T-helper 17 cell (primary cell): ENCODE data around the gene GDNF. TPM values are rescaled to one million over a fixed set of nuclear protein-coding genes. Genes with fewer than 3 reads are reported as not detected.

Experiments
- ATAC-seq: fragments of 150-1000 bp; cut with Tn5 transposase; 2 replicates; pipeline ENCODE4 v1.10.0; 2021; ENCODE audit warnings: mild to moderate bottlenecking, moderate library complexity
- DNase-seq, 3 donors: peaks; one replicate each; pipeline versions ENCODE4 v3.0.0 to v3.0.0-alpha.2; 2020 to 2021
- H3K9me3 ChIP-seq: one replicate; pipeline ENCODE4 v1.7.0; 2013; ENCODE audit warnings: low read length, mild to moderate bottlenecking; ENCODE audit not compliant: control insufficient read depth, poor library complexity, severe bottlenecking
- H3K27ac Mint-ChIP-seq: one replicate; pipeline ENCODE4 v1.8.0; 2022; ENCODE audit warnings: mild to moderate bottlenecking, moderate library complexity, mixed read lengths
- H3K27me3 Mint-ChIP-seq: one replicate; pipeline ENCODE4 v1.8.0; 2022; ENCODE audit warnings: mixed read lengths
- H3K36me3 Mint-ChIP-seq: one replicate; pipeline ENCODE4 v1.8.0; 2022; ENCODE audit warnings: low read depth, mixed read lengths
- H3K4me1 Mint-ChIP-seq: one replicate; pipeline ENCODE4 v1.8.0; 2022; ENCODE audit warnings: mild to moderate bottlenecking, mixed read lengths
- H3K4me3 Mint-ChIP-seq: one replicate; pipeline ENCODE4 v1.8.0; 2022; ENCODE audit warnings: mild to moderate bottlenecking, moderate library complexity, mixed read lengths
- total RNA-seq, 4 donors: library from RNA in 2 of 4; stranded (reverse) in 2 of 4; gene quantifications; one replicate each; pipeline ENCODE4 v1.2.3 and lab custom pipeline; 2022 to 2026

GDNF gene
- total RNA-seq, 2 donors from 2014 or later, result not detected

DNA sequence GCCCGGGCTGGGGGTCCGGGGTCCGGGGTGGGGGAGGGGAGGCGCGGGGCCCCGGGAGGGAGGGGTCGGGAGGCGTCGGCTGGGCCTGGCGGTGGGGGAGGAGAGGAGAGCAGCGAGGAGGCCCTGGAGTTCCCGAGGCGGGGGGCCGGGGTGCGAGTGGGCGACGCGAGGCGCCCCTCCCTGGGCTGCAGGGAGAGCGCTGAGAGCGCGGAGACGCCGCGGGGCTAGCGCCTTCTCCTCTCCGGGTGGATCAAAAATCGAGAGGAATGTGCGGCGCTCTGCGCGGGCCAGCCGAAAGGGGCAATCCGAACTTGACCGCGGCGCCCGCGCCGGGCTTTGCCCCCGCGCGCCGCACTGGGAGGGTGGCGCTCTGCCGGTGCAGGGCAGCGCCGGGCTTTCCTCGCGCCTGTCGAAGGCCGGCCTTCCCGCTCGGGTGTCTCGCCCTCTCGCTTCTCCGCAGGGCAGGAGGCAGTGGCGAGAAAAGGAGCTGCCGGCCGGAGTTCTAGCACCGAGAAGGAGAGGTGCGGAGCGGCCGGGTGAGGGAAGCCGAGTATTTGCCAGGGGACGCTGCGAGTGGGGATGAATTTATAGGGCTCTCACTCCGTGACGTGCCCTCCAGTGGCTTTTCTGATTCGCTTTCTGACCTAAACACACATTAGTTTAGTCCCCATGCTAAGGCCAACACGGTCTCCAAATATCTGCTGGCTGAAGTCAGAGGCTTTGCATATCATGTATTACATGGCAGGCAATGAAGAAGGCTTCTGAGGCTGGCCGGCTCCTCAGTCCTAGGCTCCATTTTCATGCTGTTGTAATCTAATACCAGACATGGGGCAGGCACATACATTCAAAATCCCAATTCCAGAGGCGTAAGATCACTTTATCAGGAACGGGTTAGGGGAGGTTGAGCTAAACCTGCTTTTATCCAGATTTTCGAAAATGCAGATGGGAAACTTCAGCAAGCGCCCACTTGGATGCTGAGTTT, 503 bp upstream of the GDNF start:
- peaks cover 71% of the 10 kb centered on the region for H3K27me3 Mint-ChIP-seq
- H3K4me3 Mint-ChIP-seq, result peak overlapping the region; percentile 49
- no peaks in the 10 kb centered on the region for H3K36me3 Mint-ChIP-seq
- H3K27ac Mint-ChIP-seq, result no peak overlapping the region
- peaks cover 10% of the 10 kb centered on the region for H3K4me1 Mint-ChIP-seq
- no peak for ATAC-seq
- no peak for DNase-seq
- no peaks in the 10 kb centered on the region for H3K9me3 ChIP-seq

GRCh38 chr5:37838933-37839341, 904 bp downstream of the GDNF start:
- H3K27me3 Mint-ChIP-seq, result peaks cover 77% of the 10 kb centered on the region
- no peak overlapping the region for H3K27ac Mint-ChIP-seq
- peaks cover 2% of the 10 kb centered on the region for H3K36me3 Mint-ChIP-seq
- no peaks in the 10 kb centered on the region for H3K9me3 ChIP-seq
- no peak overlapping the region for H3K4me3 Mint-ChIP-seq
- no peak for ATAC-seq
- H3K4me1 Mint-ChIP-seq, result peaks cover 12% of the 10 kb centered on the region
- DNase-seq, result no peak

DNA sequence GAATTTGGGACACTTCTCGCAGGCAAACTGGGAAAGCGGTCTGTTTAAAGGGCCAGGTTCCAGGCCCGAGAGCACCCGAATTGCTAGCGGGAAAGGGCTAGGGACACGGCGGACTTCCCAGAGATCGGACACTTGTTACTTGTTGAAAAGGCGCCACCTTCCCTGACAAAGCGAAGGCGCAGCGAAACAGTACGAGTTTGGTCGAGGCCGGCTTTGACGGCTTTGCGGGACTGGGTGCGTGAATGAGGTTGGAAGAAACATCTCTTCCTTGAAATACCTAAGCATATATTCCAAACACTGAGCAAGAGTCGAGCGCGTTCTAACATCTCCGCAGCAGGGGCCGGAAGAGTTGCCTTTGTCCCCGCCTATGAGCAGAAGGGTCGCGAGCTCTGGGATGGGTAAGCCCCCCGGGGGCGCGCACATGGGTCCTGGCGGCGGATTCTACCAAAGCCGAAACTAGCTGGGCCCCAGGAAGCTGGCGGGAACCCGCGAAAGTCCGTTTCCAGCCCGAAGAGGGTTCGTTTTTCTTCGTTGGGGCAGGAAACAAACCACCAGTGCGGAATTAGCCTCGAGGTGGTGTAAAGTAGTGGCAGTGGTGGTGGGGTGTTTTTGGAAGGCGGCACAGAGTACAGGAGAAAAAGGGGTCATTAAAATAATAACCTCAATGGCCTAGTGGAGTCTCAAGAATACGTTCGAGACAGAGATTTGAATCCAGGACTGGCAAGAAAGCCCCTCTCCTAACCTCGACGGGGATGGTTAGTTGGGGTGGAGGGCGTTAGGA, 1.5 kb downstream of the GDNF start:
- ATAC-seq (no peak), DNase-seq (no peak)
- no peaks in the 10 kb centered on the region for H3K9me3 ChIP-seq
- Mint-ChIP-seq H3K27me3 (peaks cover 77% of the 10 kb centered on the region), H3K36me3 (peaks cover 2% of the 10 kb centered on the region), H3K27ac (no peak overlapping the region), H3K4me3 (peak overlapping the region; percentile 85), H3K4me1 (peaks cover 12% of the 10 kb centered on the region)

DNA sequence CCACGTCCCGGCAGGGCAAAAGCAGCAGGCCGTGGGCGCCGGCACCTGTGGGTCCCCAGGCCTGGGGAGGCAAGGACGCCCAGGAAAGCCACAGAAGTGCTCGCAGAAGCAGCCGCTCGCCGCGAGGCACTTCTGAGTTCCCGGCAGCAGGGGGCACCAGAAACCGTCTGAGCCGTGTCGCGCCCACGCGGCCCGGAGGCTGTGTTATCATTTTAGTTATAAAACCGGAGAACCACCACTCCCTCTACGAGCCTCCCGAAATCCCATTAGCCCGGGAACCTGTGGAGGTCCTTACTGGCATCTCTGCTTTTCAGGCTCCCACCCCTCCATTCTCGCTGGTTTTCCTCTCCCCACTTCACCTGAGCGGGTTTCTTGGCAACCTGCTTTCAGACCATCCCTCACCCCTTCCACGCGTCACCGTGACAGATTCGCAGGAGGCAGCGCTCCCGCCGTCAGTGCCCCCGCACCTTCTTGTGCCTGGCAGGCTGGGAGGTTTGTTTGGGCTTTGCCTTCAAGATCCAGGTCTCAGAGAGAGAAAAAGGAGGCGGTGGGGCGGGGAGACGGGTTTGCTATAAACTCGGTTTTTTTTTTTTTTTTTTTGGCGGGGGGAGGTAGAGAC, 2.3 kb downstream of the GDNF start:
- peaks cover 83% of the 10 kb centered on the region for H3K27me3 Mint-ChIP-seq
- no peaks in the 10 kb centered on the region for H3K9me3 ChIP-seq
- ATAC-seq, result peak; percentile 32
- peak in 1 of 3 donors; percentile 11 for DNase-seq
- H3K4me3 Mint-ChIP-seq, result peak overlapping the region; percentile 85
- no peak overlapping the region for H3K27ac Mint-ChIP-seq
- peaks cover 12% of the 10 kb centered on the region for H3K4me1 Mint-ChIP-seq
- peaks cover 2% of the 10 kb centered on the region for H3K36me3 Mint-ChIP-seq

DNA sequence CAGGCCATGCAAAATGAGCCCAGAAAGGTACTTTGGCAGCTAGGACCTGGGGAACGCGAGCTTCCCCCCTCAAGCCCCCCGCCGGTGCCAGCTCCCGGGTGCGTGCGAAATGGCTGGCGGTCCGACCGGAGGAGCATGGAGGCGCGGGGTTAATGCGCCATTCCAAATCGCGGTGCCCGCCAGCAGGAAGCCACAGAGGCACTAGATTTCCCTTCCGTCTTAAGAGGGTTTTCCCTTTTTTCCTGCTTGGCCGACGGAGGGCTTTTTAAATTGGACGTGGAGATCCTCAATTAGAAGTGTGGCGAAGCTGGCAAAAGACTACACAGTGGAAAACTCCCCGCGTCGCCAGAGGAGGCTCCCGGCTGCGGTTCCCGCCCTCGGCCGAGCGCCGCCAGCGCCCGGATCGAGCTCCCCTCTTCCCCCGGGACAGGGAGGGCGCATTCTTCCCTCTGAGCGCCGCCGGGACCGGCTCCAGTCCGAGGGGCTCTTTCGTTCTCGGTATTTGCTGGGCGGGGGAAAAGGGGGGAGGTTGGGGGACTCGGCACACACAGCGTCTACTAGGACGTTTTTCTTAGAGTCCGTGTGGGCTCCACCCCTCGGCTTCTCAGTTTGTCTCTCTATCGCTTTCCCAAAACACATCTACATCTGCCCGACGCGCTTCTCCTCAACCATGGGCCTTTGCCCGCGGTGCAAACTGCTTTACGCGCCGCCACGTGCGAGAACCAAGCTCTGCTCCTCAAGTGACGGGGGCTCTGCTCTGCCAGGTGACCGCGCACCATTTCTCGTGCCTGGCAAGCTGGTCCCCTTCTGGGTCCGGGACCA, 3.0 kb downstream of the GDNF start:
- Mint-ChIP-seq H3K4me3 (peak overlapping the region; percentile 85), H3K36me3 (peaks cover 2% of the 10 kb centered on the region), H3K27me3 (peaks cover 83% of the 10 kb centered on the region), H3K27ac (no peak overlapping the region), H3K4me1 (peaks cover 12% of the 10 kb centered on the region)
- no peaks in the 10 kb centered on the region for H3K9me3 ChIP-seq
- no peak for ATAC-seq
- no peak for DNase-seq

- no peak for DNase-seq
These were observed 3.6 kb downstream of the GDNF start for GRCh38 chr5:37836235-37836591.

DNA sequence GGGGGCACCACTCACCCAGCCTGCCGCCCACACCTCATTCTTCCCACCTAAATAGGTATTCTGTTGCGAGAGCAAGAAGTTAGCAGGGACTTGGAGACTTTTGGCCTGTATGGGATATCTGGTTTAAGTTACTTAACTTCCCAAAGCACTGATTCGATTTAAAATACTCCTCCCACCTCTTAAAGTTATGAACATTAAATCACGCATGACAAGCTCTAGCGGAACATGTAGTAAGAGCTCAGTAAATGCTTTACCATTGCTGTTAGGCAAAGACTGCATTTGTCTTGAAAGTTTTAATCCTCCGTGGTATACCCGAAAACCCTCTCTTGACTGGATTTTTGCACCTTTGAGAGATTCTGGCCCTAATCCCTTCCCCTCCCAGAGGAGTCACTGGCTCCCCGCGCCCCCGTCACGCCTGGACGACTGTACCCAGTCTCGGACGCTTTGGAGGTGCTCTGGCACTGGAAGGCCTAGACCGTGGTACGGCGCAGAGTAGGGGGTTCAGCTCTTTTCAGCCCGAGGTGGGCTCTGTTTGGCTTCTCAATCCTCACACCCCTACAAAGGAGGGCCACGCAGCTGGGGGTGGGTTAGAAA, 4.4 kb downstream of the GDNF start:
- H3K36me3 Mint-ChIP-seq, result peaks cover 2% of the 10 kb centered on the region
- peaks cover 81% of the 10 kb centered on the region for H3K27me3 Mint-ChIP-seq
- H3K27ac Mint-ChIP-seq, result no peak overlapping the region
- H3K4me3 Mint-ChIP-seq, result peak overlapping the region; percentile 45
- no peak for DNase-seq
- no peaks in the 10 kb centered on the region for H3K9me3 ChIP-seq
- H3K4me1 Mint-ChIP-seq, result peaks cover 12% of the 10 kb centered on the region
- ATAC-seq, result no peak

More at GRCh38 chr5:37836235-37836591, 3.6 kb downstream of the GDNF start:
- no peak overlapping the region for H3K27ac Mint-ChIP-seq
- no peak overlapping the region for H3K4me3 Mint-ChIP-seq
- no peak for ATAC-seq
- H3K36me3 Mint-ChIP-seq, result peaks cover 2% of the 10 kb centered on the region
- no peaks in the 10 kb centered on the region for H3K9me3 ChIP-seq
- H3K27me3 Mint-ChIP-seq, result peaks cover 83% of the 10 kb centered on the region
- H3K4me1 Mint-ChIP-seq, result peaks cover 12% of the 10 kb centered on the region

- no peak overlapping the region for H3K27ac Mint-ChIP-seq
- peaks cover 86% of the 10 kb centered on the region for H3K27me3 Mint-ChIP-seq
- no peaks in the 10 kb centered on the region for H3K9me3 ChIP-seq
- no peak for ATAC-seq
- peaks cover 2% of the 10 kb centered on the region for H3K36me3 Mint-ChIP-seq
- H3K4me3 Mint-ChIP-seq, result no peak overlapping the region
- no peak for DNase-seq
- H3K4me1 Mint-ChIP-seq, result peaks cover 12% of the 10 kb centered on the region
These were observed 5.1 kb downstream of the GDNF start for GRCh38 chr5:37834542-37835379.

DNA sequence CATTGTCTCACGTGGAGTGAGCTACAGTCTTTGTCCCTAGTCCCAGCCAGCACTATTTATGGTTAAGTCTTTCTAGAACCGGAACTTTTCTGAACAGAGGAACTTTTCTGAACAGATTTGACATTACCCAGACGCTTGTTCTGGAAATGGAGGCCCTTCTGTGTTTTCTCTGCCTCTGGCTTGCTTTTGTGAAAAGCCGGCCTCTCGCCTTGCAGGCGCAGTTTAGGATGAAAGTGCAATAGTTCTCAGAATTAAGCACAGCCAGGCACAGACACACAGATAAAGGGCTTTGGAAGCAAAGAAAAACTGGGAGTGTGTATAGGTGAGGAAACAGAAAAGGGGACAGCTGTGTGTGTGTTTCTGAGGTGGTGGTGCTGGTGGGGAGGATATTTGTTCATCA, 5.9 kb downstream of the GDNF start:
- peaks cover 2% of the 10 kb centered on the region for H3K36me3 Mint-ChIP-seq
- H3K4me1 Mint-ChIP-seq, result peaks cover 12% of the 10 kb centered on the region
- H3K27ac Mint-ChIP-seq, result no peak overlapping the region
- ATAC-seq (no peak), DNase-seq (no peak)
- H3K4me3 Mint-ChIP-seq, result no peak overlapping the region
- H3K9me3 ChIP-seq, result no peaks in the 10 kb centered on the region
- peaks cover 90% of the 10 kb centered on the region for H3K27me3 Mint-ChIP-seq

DNA sequence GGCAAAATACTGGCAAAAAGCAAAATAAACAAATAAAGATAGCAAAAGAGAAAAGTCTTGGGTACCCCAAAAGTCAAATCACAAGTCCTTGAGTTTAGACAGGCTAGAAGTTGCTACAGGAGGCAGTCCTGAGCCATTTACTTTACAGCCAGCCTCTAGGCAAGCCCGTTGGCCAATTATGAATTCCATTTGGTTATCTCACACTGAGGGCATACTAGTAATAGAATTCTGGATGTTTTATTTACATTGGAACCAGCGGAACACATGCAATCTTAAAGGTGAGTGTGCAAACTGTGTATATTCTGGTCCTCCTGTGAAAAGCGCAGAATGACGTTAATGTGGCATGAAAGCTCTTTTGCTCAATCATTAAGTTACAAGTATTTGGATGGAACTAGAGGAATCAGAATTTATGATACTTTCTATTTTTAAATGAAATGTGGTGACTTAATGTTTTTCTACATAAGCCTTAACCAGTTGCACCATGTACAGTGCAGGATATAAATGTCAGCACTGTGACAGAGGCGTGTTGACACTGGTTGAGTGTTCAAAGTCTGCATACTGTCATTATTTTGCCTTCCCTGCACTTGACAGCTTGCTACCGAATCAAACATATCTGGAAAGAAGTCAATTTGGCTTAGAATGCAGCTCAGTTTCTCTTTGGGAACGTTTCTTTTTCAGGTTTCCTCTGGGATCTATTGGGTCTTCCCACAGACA, 7.9 kb downstream of the GDNF start:
- peaks cover 3% of the 10 kb centered on the region for H3K4me1 Mint-ChIP-seq
- H3K27ac Mint-ChIP-seq, result no peak overlapping the region
- DNase-seq (no peak), ATAC-seq (no peak)
- H3K9me3 ChIP-seq, result no peaks in the 10 kb centered on the region
- H3K27me3 Mint-ChIP-seq, result peaks cover 86% of the 10 kb centered on the region
- no peak overlapping the region for H3K4me3 Mint-ChIP-seq
- peaks cover 2% of the 10 kb centered on the region for H3K36me3 Mint-ChIP-seq

DNA sequence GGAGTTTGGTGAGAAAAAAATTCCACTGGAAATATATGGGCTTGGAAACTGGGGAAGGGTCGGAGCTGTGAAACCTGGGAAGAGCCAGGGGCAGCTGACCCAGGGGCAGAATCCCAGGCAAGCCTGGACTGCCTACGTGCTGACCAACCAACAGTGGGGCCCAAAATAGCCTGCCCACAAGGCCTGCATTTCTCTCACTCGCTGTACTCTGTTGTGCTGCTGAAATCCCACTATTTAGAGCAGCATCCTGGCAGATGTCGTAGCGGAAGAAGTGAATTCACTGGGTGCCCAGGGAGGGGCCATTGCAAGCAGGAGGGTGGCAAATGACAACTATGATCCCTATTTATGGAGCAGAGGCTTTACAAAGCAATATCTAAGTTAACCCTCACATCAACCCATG, 9.5 kb downstream of the GDNF start:
- H3K4me1 Mint-ChIP-seq, result peaks cover 3% of the 10 kb centered on the region
- no peak overlapping the region for H3K27ac Mint-ChIP-seq
- no peak overlapping the region for H3K4me3 Mint-ChIP-seq
- no peak for DNase-seq
- H3K9me3 ChIP-seq, result no peaks in the 10 kb centered on the region
- peaks cover 2% of the 10 kb centered on the region for H3K36me3 Mint-ChIP-seq
- ATAC-seq, result no peak
- H3K27me3 Mint-ChIP-seq, result peaks cover 80% of the 10 kb centered on the region
